ENCODE data around the gene TRAPPC11. TPM values are rescaled to one million over a fixed set of nuclear protein-coding genes. Genes with fewer than 3 reads are reported as not detected.

Gene TRAPPC11
- total RNA-seq, 1 donor from 2014 or later: 38.6 TPM

GRCh38 chr4:183760326-183760725 lies 101.2 kb downstream of the TRAPPC11 start:
- Histone ChIP-seq H3K9me3 (no peaks in the 10 kb centered on the region), H3K27ac (no peak overlapping the region), H3K36me3 (no peaks in the 10 kb centered on the region), H3K4me1 (peaks cover 2% of the 10 kb centered on the region), H3K4me3 (no peak overlapping the region), H3K27me3 (ENCODE audit: low read depth) (no peaks in the 10 kb centered on the region)
- TF ChIP-seq CTCF (IDR thresholded peaks at IDR 0.05): no peak
- intact Hi-C loops (cut with DNase I): no loop called here
- ATAC-seq (no peak), DNase-seq (no peak)

Other genes with a start within 250 kb of the TRAPPC11 start
- gene CDKN2AIP, start 214.7 kb upstream of the TRAPPC11 start, total RNA-seq: 15.4 TPM
- 9.5 TPM for gene ING2, start 154.2 kb upstream of the TRAPPC11 start, total RNA-seq
- gene RWDD4, start 108 bp upstream of the TRAPPC11 start, total RNA-seq: 16.2 TPM
- 12.8 TPM for gene STOX2, start 246.0 kb downstream of the TRAPPC11 start, total RNA-seq